CD4-positive, alpha-beta T cell treated with Interleukin-17A for 4 hours (primary cell): ENCODE measurements around the gene UNC5B.

Experiments
- DNase-seq: peaks from one replicate; pipeline ENCODE4 v3.0.0-alpha.2; 2020; ENCODE audit warnings: mixed read lengths

The UNC5B gene

GRCh38 chr10:71223347-71224058 is 11.1 kb downstream of the UNC5B start:
- no peak for DNase-seq

DNA sequence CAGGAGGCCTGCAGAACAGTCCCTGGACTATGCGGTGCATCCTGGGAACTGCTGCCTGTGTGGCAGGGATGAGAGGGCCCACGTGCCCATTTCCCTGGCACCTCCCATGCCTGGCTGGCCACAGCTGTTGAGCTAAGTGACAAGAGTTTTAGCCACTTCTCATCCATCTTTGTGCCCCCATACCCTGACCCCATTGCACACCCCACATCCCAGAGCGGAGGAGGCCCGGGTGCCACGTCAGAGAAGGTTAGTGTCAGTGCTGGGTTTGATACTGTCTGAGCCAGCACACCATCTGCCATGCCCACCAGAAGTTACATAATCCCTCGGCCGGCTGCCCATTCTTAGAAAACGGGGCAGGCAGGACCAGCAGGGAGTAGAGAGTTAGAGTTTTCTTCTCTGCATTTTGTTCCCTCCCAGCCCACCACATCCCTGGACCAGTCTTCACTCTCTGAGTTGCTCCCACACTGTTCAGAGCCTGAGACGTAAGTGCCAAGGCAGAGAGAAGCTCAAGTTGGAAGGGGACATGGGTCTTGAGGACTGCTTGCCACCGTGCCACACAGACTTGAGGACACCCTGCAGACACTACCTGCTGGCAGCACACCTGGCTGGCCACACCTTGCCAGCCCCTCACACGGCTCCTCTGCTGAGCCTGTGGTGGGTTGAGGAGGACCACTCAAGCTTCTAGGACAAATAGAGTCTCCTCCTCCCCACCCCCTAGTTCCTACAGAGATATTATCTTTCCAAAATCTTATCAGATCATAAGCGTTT is 13.1 kb downstream of the UNC5B start:
- DNase-seq: no peak

DNA sequence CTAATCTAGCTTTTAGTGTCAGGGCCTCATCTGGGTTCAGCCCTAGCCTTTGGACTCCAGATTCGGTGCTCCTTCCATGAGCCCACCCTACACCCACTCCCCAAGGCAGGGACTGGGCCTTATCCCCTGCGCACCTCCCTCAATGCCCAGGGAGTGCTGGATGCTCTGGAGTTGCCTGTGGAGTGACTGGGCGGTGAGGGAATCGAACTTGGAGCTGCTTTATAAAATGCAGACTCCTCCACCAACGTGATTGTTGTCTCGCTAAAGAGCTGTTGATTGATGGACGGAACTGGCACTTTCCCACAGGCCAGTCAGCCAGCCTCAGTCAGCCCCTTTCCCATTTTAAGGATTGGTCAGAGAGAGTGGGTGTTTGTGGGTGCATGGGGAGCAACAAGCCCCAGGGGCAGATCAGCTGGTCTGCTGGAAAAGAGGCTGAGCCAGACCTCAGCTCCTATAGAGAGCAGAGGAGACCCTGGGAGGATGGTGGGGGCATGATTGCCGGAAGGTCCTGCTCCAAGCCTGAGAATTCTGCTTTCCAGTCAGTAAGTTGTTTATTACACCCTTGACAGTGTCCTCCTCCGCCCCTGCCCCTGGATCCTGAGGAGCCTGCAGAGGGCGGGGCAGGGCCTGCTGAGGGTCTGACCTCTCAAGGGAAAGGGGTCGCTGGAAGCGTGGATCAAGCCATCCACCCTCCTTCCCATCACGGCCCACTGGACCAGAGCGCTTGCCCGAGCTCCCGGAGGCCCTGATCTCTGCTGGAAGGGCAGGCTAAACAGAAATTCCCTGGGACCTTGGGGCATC is 16.7 kb downstream of the UNC5B start:
- DNase-seq: no peak

GRCh38 chr10:71229726-71230655 is 17.6 kb downstream of the UNC5B start:
- DNase-seq: no peak

- DNase-seq: no peak
Observed at GRCh38 chr10:71230656-71231025, 18.3 kb downstream of the UNC5B start.

DNA sequence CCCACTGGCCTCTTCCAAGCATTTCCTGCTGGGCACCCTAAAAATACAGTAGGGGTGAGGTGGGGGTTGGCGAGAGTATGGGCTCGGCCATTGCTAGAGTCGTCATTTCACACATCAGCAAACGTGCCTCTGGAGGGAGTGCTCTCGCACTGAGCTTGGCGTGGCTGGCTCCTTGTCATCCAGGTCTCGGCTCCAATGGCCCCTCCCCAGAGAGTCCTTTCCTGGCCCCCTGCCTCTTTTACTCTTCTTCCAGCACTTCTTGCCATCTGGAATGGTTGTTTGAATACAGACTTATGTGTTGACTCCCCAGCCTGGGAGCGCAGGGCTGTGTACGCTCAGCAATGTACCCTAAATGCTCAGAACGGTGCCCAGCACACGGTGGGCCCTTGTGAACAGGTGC is 18.8 kb downstream of the UNC5B start:
- no peak for DNase-seq

DNA sequence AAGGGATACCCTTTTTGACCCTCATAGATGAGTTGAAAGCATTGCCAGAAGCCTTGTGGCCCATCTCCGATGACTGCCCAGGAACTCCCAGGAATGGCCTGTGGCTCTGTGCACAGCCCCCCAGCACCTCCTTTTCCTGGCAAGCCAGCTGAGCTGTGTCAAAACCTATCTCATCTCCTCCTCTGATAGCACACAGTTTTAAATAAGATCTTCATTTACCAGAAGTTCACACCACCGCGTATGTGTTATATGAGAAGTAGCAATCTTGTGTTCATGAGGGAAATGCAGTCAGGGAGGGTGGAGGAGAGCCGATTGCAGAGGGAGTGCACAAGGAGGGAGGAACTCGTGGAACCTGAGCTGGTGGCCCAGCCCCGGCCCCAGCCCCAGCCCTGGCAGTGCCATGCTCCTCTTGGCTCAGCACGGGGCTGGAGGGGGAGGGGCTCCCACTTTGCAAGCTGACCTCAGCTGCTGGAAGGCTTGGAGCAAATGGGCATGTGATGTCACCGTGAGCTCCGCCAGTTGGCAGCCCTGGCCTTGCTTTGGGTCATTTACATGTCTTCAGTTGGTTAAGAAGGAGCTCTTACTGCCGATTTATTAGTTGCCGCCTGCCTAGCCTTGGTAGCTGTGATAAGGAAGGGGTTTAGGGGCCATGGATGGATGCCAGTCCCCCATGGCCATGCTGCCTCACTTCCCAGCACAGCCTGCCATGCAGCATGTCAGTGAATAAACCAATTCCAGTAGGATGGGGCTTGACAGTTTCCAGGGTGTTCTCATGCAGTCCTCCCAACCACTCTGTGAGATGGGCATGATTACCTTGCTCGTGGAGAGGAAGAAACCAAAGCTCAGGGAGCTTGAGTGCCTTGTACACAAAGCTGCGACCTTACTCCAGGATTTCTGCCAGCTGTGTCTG is 20.0 kb downstream of the UNC5B start:
- DNase-seq: no peak

- DNase-seq: no peak
Observed at GRCh38 chr10:71233482-71233892, 21.1 kb downstream of the UNC5B start.

DNA sequence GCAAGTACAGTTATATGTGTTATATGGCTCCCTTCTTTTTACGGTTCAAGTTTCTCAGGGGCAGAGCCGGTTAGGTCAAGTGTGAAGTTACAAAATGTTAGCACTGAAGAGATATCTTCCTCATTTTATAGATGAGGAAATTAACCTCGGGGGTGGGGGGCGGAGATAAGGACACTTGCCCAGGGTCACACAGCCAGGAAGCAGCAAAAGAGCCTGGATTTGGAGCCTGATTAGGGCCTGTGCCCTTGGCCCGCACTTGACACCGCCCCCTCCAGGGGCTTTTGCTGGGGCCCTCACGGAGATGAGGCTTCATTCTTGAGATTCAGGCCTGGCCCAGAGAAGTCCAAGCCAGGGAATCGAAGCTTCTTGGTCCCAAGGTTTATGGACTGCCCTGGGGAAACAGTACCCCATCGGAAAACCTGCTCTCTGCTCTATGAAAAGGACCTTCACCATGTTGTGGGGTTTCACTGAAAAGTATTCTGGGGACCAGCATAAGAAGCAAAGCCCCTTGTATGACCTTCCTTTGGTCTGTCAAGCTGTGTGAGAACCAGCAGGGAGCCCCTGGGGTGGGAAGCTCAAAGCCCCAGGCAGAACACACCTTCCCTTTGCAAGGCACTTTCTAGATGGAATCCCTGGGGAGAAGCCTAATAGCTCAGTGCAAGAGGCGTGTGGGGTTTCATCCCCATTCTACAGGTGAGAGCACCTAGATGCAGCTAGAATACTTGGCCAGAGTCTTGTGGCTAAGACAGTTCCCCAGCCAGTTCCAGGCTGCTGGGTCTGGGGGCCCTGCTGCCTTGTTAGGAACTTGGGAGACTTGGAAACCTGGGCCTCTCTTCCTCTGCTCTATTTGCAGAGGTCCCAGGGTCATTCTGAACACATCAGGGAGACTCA is 21.9 kb downstream of the UNC5B start:
- DNase-seq: no peak

DNA sequence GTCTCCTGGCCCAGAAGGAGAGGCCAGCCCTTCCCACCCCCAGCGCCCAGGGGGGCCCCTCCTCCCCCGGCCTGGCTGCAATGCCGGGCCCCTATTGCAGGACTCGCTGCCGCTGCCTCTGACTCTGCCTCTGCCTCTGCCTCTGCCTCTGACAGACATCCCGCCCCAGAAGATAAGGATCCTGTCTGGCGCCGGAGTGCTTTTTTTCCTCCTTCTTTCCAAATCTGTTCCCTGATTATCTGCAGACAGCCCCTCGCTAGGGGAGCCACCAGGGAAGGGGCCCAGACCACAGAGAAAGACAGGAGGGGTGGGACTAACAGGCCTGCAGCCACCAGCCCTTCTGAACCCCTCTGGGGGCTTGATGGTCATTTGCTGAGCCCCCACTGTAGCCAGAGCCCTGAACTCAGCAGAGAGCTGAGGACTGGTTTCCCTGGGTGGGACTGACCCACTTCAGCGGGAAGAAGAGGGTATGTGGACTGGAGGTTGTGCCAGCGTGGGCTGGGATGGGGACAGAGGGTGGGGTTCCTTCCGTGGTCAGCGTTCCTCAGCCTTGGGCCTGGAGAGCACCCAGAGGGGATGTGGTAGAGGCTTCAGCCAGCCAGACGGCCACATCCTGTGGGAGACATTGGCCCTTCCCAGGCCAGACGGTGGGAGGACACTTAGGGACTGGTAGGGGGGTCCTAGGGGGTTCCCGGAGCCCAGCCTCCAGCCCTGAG is 22.8 kb downstream of the UNC5B start:
- DNase-seq: no peak

DNA sequence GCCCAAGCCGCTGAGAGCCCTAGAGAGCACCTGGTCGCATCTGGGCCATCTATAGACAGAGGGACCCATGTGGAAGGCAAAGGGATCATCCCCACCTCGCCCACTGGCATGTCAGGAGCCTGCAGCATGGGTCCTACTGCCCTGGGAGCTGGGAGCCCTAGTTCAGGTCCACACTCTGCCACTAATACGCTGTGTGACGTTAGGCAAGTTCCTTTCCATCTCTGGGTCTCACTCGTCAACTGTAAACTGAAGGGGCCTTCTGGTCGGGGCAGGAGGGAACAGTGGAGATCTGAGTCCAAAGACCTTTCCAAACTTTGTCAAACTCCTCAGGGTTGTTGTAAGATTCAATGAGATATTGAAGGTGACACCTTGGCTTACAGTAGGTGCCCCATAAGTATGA is 23.4 kb downstream of the UNC5B start:
- no peak for DNase-seq

- DNase-seq: no peak
Observed at GRCh38 chr10:71236286-71236685, 23.9 kb downstream of the UNC5B start.

- DNase-seq: no peak
Observed at GRCh38 chr10:71236822-71237682, 24.7 kb downstream of the UNC5B start.

GRCh38 chr10:71237843-71238623 is 25.7 kb downstream of the UNC5B start:
- DNase-seq: no peak

- no peak for DNase-seq
Observed at GRCh38 chr10:71238626-71239025, 26.3 kb downstream of the UNC5B start.

DNA sequence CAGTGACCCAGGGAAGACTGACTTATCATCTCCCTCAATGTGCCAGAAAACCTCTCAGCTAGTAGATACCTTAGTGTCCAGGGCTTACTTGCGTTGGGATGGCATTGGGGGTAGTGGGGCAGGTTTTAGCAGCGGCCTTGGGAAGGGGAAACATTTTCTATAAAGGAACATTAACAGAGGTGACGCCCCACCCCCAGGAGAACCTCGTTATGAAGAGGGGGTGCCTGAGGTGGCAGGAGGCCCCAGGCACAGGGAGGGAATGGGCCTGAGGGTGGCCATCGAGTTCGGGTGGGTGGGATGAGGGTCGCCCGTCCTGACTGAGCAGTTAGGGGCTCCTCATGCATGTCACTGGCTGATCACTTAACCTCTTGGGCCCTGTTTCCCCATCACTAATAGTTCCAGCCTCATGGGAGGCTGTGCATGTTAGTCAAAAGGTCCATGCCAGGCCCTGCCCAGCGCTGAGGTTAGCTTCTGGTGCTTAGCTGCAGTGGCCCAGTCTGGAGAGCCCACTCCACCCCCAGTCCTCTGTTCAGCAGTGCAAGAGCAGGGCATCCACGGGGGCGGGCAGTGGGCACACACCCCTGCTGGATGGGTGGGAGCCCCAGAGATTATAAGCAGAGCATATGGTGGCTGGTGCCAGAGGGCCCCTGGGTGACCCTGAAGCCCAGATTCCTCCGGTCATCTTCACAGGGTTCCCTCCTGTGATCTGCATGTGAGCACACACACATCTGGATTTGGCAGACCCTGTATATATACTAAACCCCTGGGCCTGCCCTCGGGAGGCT is 27.0 kb downstream of the UNC5B start:
- no peak for DNase-seq
